Astrocyte (in vitro differentiated cells and primary cell): ENCODE measurements around the gene CPAMD8. TPM values are rescaled to one million over a fixed set of nuclear protein-coding genes. Genes with fewer than 3 reads are reported as not detected.

Source experiments
- DNase-seq: peaks from one replicate; pipeline ENCODE4 v3.0.0-alpha.2; 2010; ENCODE audit warnings: low read depth
- FAIRE-seq: peaks from 2 replicates; lab custom pipeline; 2011; peaks lifted over from hg19 to GRCh38; lab: Jason Lieb, UNC
- H2AFZ ChIP-seq: 2 replicates; pipeline ENCODE4 v1.6.0; 2012; ENCODE audit warnings: low read depth, low read length, inconsistent platforms
- H3K27ac ChIP-seq: 2 replicates; pipeline ENCODE4 v1.5.1; 2011; ENCODE audit warnings: low read depth, low read length, inconsistent platforms
- H3K27me3 ChIP-seq: 2 replicates; pipeline ENCODE4 v1.6.0; 2011; ENCODE audit warnings: low read length, inconsistent platforms; ENCODE audit not compliant: insufficient read depth
- H3K36me3 ChIP-seq: 2 replicates; pipeline ENCODE4 v1.5.1; 2011; ENCODE audit warnings: low read length, inconsistent platforms; ENCODE audit not compliant: insufficient read depth
- H3K4me1 ChIP-seq: 2 replicates; pipeline ENCODE4 v1.5.1; 2011; ENCODE audit warnings: low read length, inconsistent platforms; ENCODE audit not compliant: insufficient read depth
- H3K4me2 ChIP-seq: 2 replicates; pipeline ENCODE4 v1.6.0; 2012; ENCODE audit warnings: low read length, inconsistent platforms
- H3K4me3 ChIP-seq: 2 replicates; pipeline ENCODE4 v1.5.1; 2011; ENCODE audit warnings: low read depth, mild to moderate bottlenecking, low read length, inconsistent platforms; ENCODE audit not compliant: insufficient read depth
- H3K79me2 ChIP-seq: 2 replicates; pipeline ENCODE4 v1.6.0; 2012; ENCODE audit warnings: mild to moderate bottlenecking, low read length, inconsistent platforms; ENCODE audit not compliant: insufficient read depth
- H3K9ac ChIP-seq: 2 replicates; pipeline ENCODE4 v1.6.0; 2012; ENCODE audit warnings: mild to moderate bottlenecking, low read length, inconsistent platforms
- H3K9me3 ChIP-seq: 2 replicates; pipeline ENCODE4 v1.5.1; 2012; ENCODE audit warnings: low read depth, mild to moderate bottlenecking, low read length, inconsistent platforms; ENCODE audit not compliant: insufficient read depth
- H4K20me1 ChIP-seq: 2 replicates; pipeline ENCODE4 v1.6.0; 2012; ENCODE audit warnings: low read length, inconsistent platforms; ENCODE audit not compliant: insufficient read depth
- H3K27ac Mint-ChIP-seq: one replicate; pipeline ENCODE4 v1.8.0; 2021; ENCODE audit warnings: mild to moderate bottlenecking, mixed read lengths; ENCODE audit not compliant: unreplicated experiment
- H3K27me3 Mint-ChIP-seq: one replicate; pipeline ENCODE4 v1.8.0; 2021; ENCODE audit warnings: low read depth, mixed read lengths; ENCODE audit not compliant: unreplicated experiment
- H3K36me3 Mint-ChIP-seq: one replicate; pipeline ENCODE4 v1.8.0; 2021; ENCODE audit warnings: low read depth, mixed read lengths; ENCODE audit not compliant: unreplicated experiment
- H3K4me1 Mint-ChIP-seq: one replicate; pipeline ENCODE4 v1.8.0; 2021; ENCODE audit warnings: low read depth, mixed read lengths; ENCODE audit not compliant: unreplicated experiment
- H3K4me3 Mint-ChIP-seq: one replicate; pipeline ENCODE4 v1.8.0; 2021; ENCODE audit warnings: mild to moderate bottlenecking, moderate library complexity, mixed read lengths; ENCODE audit not compliant: unreplicated experiment
- H3K9me3 Mint-ChIP-seq: one replicate; pipeline ENCODE4 v1.8.0; 2021; ENCODE audit warnings: mild to moderate bottlenecking, mixed read lengths; ENCODE audit not compliant: unreplicated experiment
- CTCF ChIP-seq: IDR thresholded peaks from 2 replicates; pipeline ENCODE4 v1.5.1; 2011; ENCODE audit warnings: low read depth, mild to moderate bottlenecking, inconsistent platforms, low read length, moderate library complexity; ENCODE audit not compliant: insufficient read depth
- EZH2 ChIP-seq: IDR thresholded peaks from 2 replicates; pipeline ENCODE4 v1.6.1; 2012; ENCODE audit warnings: mild to moderate bottlenecking, low read length, inconsistent platforms; ENCODE audit not compliant: insufficient read depth
- total RNA-seq: library from RNA; stranded (reverse); gene quantifications from 2 replicates; pipeline ENCODE4 v1.2.1, GENCODE V29; 2021

Gene CPAMD8
- total RNA-seq, 1 donor from 2014 or later: 1.9 TPM

- DNase-seq (peak; percentile 23), FAIRE-seq (no peak)
- Histone ChIP-seq H3K9me3 (peaks cover 4% of the 10 kb centered on the region), H3K27ac (no peak overlapping the region), H3K4me3 (no peak overlapping the region), H3K9ac (no peak overlapping the region), H3K4me1 (no peaks in the 10 kb centered on the region), H3K79me2 (no peaks in the 10 kb centered on the region), H4K20me1 (no peaks in the 10 kb centered on the region), H3K36me3 (no peaks in the 10 kb centered on the region), H3K4me2 (no peak overlapping the region), H2AFZ (no peak overlapping the region), H3K27me3 (no peaks in the 10 kb centered on the region)
- Mint-ChIP-seq H3K27ac (no peak overlapping the region), H3K36me3 (peaks cover 12% of the 10 kb centered on the region), H3K4me3 (no peak overlapping the region), H3K27me3 (peaks cover 9% of the 10 kb centered on the region), H3K4me1 (no peaks in the 10 kb centered on the region), H3K9me3 (peaks cover 11% of the 10 kb centered on the region)
- TF ChIP-seq EZH2 (no peak), CTCF (no peak)
These were observed 140.2 kb downstream of the CPAMD8 start for GRCh38 chr19:16886305-16886880.

- DNase-seq (no peak), FAIRE-seq (no peak)
- H3K4me3 Mint-ChIP-seq: no peak overlapping the region
- peaks cover 2% of the 10 kb centered on the region for H3K27me3 Mint-ChIP-seq
- peaks cover 4% of the 10 kb centered on the region for H3K9me3 ChIP-seq
- no peak overlapping the region for H2AFZ ChIP-seq
- peaks cover 1% of the 10 kb centered on the region for H4K20me1 ChIP-seq
- H3K4me3 ChIP-seq: no peak overlapping the region
- H3K4me1 ChIP-seq: no peaks in the 10 kb centered on the region
- H3K4me2 ChIP-seq: no peak overlapping the region
- no peak overlapping the region for H3K27ac Mint-ChIP-seq
- no peaks in the 10 kb centered on the region for H3K4me1 Mint-ChIP-seq
- H3K27ac ChIP-seq: no peak overlapping the region
- no peaks in the 10 kb centered on the region for H3K79me2 ChIP-seq
- no peaks in the 10 kb centered on the region for H3K27me3 ChIP-seq
- TF ChIP-seq CTCF (no peak), EZH2 (no peak)
- no peaks in the 10 kb centered on the region for H3K36me3 ChIP-seq
- no peak overlapping the region for H3K9ac ChIP-seq
- peaks cover 21% of the 10 kb centered on the region for H3K36me3 Mint-ChIP-seq
- peaks cover 11% of the 10 kb centered on the region for H3K9me3 Mint-ChIP-seq
These were observed 141.4 kb downstream of the CPAMD8 start for GRCh38 chr19:16885166-16885565.

- H2AFZ ChIP-seq: no peak overlapping the region
These were observed 143.1 kb downstream of the CPAMD8 start for GRCh38 chr19:16883522-16883921.

More at GRCh38 chr19:16883522-16883921, 143.1 kb downstream of the CPAMD8 start:
- Histone ChIP-seq H3K79me2 (no peaks in the 10 kb centered on the region), H3K27ac (no peak overlapping the region), H3K9ac (no peak overlapping the region), H3K36me3 (no peaks in the 10 kb centered on the region), H3K4me1 (no peaks in the 10 kb centered on the region), H3K9me3 (peaks cover 4% of the 10 kb centered on the region), H3K4me3 (no peak overlapping the region), H4K20me1 (peaks cover 5% of the 10 kb centered on the region), H3K27me3 (no peaks in the 10 kb centered on the region), H3K4me2 (no peak overlapping the region)
- Mint-ChIP-seq H3K36me3 (peaks cover 28% of the 10 kb centered on the region), H3K27me3 (peaks cover 1% of the 10 kb centered on the region), H3K9me3 (peaks cover 11% of the 10 kb centered on the region), H3K27ac (no peak overlapping the region), H3K4me3 (no peak overlapping the region), H3K4me1 (no peaks in the 10 kb centered on the region)
- DNase-seq (no peak), FAIRE-seq (no peak)
- TF ChIP-seq CTCF: no peak
